MCF 10A (cell line): ENCODE results near the gene HSP90AA1. TPM values are rescaled to one million over a fixed set of nuclear protein-coding genes. Genes with fewer than 3 reads are reported as not detected.

Experiments
- BruUV-seq: library from RNA; stranded (reverse); fragments of 400-500 nt; replicated peaks from 2 replicates; lab custom pipeline; 2021; lab: Mats Ljungman, UMichigan
- CTCF ChIA-PET: fragments of 300-600 bp; sonication (Branson Sonifier 250); formaldehyde crosslinking; extraction: SDS; loops from one replicate; lab custom pipeline; 2021; ENCODE audit warnings: antibody characterized with exemption, inconsistent platforms; lab: Yijun Ruan, JAX
- POLR2A ChIA-PET: fragments of 300-600, 350-650 bp; sonication (Branson Sonifier 250); formaldehyde crosslinking; extraction: SDS; loops from one replicate; lab custom pipeline; 2020; ENCODE audit warnings: antibody characterized with exemption, inconsistent platforms; lab: Yijun Ruan, JAX
- DNase-seq: peaks from one replicate; pipeline ENCODE4 v3.0.0-alpha.2; 2018; ENCODE audit not compliant: unreplicated experiment
- H3K27ac Mint-ChIP-seq: one replicate; pipeline ENCODE4 v1.8.0; 2022; ENCODE audit warnings: mild to moderate bottlenecking, low read depth, mixed read lengths; ENCODE audit not compliant: unreplicated experiment
- H3K27me3 Mint-ChIP-seq: one replicate; pipeline ENCODE4 v1.8.0; 2022; ENCODE audit warnings: mixed read lengths; ENCODE audit not compliant: insufficient read depth, unreplicated experiment
- H3K36me3 Mint-ChIP-seq: one replicate; pipeline ENCODE4 v1.8.0; 2022; ENCODE audit warnings: mild to moderate bottlenecking, moderate library complexity, mixed read lengths; ENCODE audit not compliant: insufficient read depth, unreplicated experiment
- H3K4me1 Mint-ChIP-seq: one replicate; pipeline ENCODE4 v1.8.0; 2022; ENCODE audit warnings: mixed read lengths; ENCODE audit not compliant: insufficient read depth, unreplicated experiment
- H3K4me3 Mint-ChIP-seq: one replicate; pipeline ENCODE4 v1.8.0; 2022; ENCODE audit warnings: mild to moderate bottlenecking, moderate library complexity, mixed read lengths; ENCODE audit not compliant: unreplicated experiment
- H3K9me3 Mint-ChIP-seq: one replicate; pipeline ENCODE4 v1.8.0; 2022; ENCODE audit warnings: mixed read lengths; ENCODE audit not compliant: unreplicated experiment
- intact Hi-C: fragments of 100-400 bp; cut with micrococcal nuclease; formaldehyde crosslinking; loops from 2 replicates; pipeline ENCODE4 v1.14.1; 2022
- total RNA-seq: library from RNA; stranded (reverse); gene quantifications from 2 replicates; pipeline ENCODE4 v1.2.3, GENCODE V29; 2022
- TF ChIP-seq, protein P1 (sequence below): fragments of 200-600 bp; IDR thresholded peaks from one replicate; pipeline ENCODE4 v1.8.0; 2022; ENCODE audit warnings: antibody characterized with exemption, mild to moderate bottlenecking; ENCODE audit not compliant: unreplicated experiment

The HSP90AA1 gene
- total RNA-seq, 1 experiment from 2014 or later: 296 TPM

DNA sequence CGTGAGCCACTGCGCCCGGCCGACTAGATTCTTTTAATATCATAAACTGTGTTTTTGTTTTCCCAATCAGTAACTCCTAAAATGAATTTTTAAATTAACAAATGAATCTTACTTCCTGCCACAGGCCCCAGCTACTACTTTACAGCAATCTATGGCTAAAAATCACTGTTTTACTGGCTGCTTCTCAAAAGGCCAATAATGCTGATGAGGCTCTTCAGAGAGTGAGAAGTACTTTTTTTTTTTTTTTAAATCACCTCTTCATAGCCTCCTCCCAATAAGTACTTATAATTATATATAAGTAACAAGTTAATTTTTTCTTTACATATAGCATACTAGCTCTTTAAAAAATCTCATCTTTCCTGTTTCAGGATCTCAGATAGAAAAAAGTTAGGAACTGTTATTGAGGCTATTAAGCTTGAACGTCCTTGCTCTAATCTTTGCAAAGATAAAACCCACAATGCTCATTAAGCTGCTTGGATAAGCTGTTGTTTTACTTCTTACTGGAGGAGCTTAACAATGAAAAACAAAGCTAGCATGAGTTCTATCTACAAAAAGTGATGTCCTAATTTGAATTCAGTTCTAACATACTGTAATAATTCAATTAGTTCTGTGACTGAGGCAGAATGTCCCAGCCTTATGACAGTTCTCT is 40.1 kb upstream of the HSP90AA1 start:
- DNase-seq: no peak
- no peak overlapping the region for H3K4me3 Mint-ChIP-seq
- peaks cover 13% of the 10 kb centered on the region for H3K4me1 Mint-ChIP-seq
- ChIA-PET POLR2A (interaction anchor here (0.6 to 2.0 kb wide), 6 partner anchors 13 to 179 kb away, joined by 3 to 5 read pairs (median 3); no protein-coding TSS in a partner anchor), CTCF (interaction anchor here (0.9 to 1.1 kb wide), 2 partner anchors 15 to 31 kb away, joined by 3 read pairs; no protein-coding TSS in a partner anchor)
- H3K36me3 Mint-ChIP-seq: peaks cover 4% of the 10 kb centered on the region
- no peak overlapping the region for H3K27ac Mint-ChIP-seq
- intact Hi-C loops: no loop called here
- no peaks in the 10 kb centered on the region for H3K9me3 Mint-ChIP-seq
- H3K27me3 Mint-ChIP-seq: no peaks in the 10 kb centered on the region
- TF ChIP-seq, protein P1, sequence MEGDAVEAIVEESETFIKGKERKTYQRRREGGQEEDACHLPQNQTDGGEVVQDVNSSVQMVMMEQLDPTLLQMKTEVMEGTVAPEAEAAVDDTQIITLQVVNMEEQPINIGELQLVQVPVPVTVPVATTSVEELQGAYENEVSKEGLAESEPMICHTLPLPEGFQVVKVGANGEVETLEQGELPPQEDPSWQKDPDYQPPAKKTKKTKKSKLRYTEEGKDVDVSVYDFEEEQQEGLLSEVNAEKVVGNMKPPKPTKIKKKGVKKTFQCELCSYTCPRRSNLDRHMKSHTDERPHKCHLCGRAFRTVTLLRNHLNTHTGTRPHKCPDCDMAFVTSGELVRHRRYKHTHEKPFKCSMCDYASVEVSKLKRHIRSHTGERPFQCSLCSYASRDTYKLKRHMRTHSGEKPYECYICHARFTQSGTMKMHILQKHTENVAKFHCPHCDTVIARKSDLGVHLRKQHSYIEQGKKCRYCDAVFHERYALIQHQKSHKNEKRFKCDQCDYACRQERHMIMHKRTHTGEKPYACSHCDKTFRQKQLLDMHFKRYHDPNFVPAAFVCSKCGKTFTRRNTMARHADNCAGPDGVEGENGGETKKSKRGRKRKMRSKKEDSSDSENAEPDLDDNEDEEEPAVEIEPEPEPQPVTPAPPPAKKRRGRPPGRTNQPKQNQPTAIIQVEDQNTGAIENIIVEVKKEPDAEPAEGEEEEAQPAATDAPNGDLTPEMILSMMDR: no peak
- no TSS peak for BruUV-seq

DNA sequence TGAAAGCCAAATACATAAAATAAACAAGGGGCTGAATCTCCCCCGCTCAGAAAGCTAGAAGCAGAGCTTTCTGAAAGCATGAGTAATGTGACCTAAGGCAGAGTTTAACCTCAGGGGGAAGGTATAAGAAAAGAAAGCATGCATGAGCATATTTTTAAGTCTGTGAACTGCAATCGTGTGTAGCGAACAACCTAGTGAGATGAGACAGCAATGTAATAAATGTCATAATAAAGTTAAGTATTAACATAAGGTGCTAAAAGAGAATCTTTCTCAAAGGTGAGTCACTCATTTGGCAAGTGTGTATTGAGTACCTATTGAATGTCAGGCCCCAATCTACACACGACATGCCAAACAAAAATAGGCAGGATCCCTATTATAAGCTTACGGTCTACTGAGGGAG is 38.7 kb upstream of the HSP90AA1 start:
- ChIA-PET POLR2A (interaction anchor here (0.6 to 2.4 kb wide), 9 partner anchors 8 to 177 kb away, joined by 3 to 13 read pairs (median 3); partner anchors contain the start of gene WDR20), CTCF (interaction anchor here (0.5 to 0.7 kb wide), 2 partner anchors 114 to 388 kb away, joined by 3 to 4 read pairs; no protein-coding TSS in a partner anchor)
- no peak overlapping the region for H3K27ac Mint-ChIP-seq
- peak; percentile 38 for DNase-seq
- no peaks in the 10 kb centered on the region for H3K36me3 Mint-ChIP-seq
- no peaks in the 10 kb centered on the region for H3K9me3 Mint-ChIP-seq
- peaks cover 13% of the 10 kb centered on the region for H3K4me1 Mint-ChIP-seq
- no peak overlapping the region for H3K4me3 Mint-ChIP-seq
- TF ChIP-seq, protein P1: no peak
- no TSS peak for BruUV-seq
- intact Hi-C loops: no loop called here
- H3K27me3 Mint-ChIP-seq: no peaks in the 10 kb centered on the region

DNA sequence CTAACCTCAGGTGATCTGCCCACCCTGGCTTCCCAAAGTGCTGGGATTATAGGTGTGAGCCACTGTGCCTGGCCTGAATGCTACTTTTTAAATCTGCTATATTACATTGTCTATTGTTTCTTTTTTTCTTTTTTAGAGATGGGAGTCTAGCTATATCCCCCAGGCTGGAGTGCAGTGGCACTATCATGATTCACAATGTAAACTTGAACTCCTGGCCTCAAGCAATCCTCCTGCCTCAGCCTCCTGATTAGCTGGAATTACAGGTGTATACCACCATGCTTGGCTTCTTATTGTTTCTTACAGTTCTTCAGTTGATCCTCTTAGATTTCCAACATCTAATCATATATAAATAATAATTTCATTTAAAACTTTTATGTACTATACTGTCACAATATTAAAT is 37.6 kb upstream of the HSP90AA1 start:
- Mint-ChIP-seq H3K36me3 (no peaks in the 10 kb centered on the region), H3K4me3 (no peak overlapping the region), H3K27me3 (no peaks in the 10 kb centered on the region), H3K4me1 (peaks cover 13% of the 10 kb centered on the region), H3K27ac (no peak overlapping the region), H3K9me3 (no peaks in the 10 kb centered on the region)
- intact Hi-C loops: no loop called here
- no TSS peak for BruUV-seq
- TF ChIP-seq, protein P1: no peak
- DNase-seq: no peak
- ChIA-PET POLR2A (interaction anchor here (1.4 to 2.4 kb wide), 2 partner anchors 15 to 25 kb away, joined by 3 to 13 read pairs; partner anchors contain the start of gene WDR20), CTCF (no interaction called here)

DNA sequence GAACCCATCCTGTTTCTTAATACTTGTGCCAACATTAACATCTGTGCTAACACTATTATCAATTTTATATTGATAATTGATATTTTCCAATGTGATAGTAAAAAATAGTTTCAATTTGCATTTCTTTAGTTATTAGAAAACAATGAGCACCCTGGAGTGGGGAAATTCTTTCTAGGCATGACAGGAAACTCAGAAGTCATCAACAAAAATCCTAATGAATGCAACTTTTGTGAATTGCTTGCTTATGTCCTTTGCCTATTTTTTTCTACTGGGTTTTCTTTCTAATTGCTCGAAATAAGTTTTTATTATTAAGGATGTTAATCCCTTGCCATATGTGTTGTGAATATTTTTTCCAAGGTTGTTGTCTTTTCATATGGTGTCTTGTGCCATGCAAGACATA is 34.7 kb upstream of the HSP90AA1 start:
- intact Hi-C loops: no loop called here
- TF ChIP-seq, protein P1: no peak
- Mint-ChIP-seq H3K4me1 (peaks cover 13% of the 10 kb centered on the region), H3K9me3 (no peaks in the 10 kb centered on the region), H3K36me3 (no peaks in the 10 kb centered on the region), H3K4me3 (no peak overlapping the region), H3K27ac (no peak overlapping the region), H3K27me3 (no peaks in the 10 kb centered on the region)
- DNase-seq: no peak
- BruUV-seq: no TSS peak
- POLR2A ChIA-PET: no interaction called here
- CTCF ChIA-PET: no interaction called here
